NCI-H748 (cell line): ENCODE measurements around the gene DYNC2H1.

ENCODE experiments used
- DNase-seq: peaks from one replicate; lab custom pipeline; 2025; ENCODE audit not compliant: unreplicated experiment; lab: John Stamatoyannopoulos, UW

The DYNC2H1 gene

DNA sequence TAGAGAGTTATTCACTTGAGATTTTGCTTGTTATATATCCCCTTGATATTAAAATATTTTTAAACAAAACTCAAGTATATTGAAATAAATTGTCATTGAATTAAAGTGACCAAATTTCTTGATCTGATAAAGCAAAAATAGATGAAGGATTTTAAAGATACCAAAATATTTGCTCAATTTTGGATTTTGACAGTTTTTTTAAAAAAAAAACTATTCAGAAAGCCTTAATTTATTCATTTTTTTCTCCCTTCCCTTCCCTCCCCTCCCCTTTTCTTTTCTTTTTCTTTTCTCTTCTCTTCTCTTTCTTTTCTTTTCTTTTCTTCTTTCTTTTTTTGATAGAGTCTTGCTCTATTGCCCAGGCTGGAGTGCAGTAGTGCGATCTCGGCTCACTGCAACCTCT, 163.7 kb downstream of the DYNC2H1 start:
- no peak for DNase-seq

DNA sequence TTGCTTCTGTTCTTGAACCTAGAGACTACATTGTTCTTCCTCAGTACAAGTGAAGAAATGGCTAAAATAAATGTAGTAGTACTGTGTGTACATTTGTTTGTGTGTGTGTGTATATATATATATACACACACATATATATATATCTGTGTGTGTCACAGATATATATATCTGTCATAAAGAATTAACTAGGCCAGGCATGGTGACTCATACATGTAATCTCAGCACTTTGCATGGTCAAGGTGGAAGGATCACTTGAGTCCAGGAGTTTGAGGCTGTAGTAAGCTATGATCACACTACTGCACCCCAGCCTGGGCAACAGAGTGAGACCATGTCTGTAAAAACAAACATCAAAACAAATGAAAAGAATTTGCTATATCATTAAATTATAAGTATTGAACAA, 164.8 kb downstream of the DYNC2H1 start:
- DNase-seq, result no peak

DNA sequence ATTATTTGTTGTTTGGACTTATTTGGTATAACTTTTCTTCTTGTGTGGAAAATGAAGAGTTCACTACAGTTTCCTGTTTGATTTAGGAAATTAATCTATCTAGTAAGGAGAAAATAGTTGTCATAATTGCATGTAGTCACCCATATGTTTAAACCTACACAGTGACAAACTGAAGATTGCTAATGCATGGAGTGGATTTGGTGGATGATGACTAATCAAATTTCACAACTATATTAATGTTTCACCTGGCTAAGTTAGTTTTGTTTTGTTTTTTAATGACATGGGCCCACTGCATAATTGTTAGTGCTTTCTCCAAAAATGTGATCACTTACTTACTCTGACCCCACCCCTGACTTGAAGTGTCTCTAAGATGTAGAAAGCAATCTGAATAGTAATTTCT, 170.6 kb downstream of the DYNC2H1 start:
- no peak for DNase-seq

DNA sequence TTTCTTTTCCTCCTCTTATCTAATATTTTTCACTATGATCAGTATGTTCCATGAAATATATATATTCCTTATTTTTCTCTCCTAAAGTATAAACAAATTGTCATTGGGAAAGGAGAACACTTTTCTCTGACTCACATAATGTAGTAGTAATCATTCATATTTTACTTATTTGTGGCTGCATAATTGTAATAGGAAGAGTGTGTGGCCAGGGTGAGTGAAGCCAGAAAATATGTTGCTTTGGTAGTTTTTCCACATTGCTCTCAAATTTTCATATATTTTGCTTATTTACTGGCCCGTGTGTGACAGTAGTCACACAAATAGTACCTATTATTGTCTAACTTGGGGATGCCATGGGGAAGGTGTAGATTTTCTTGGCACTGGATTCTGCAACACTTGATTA, 172.1 kb downstream of the DYNC2H1 start:
- DNase-seq, result no peak

DNA sequence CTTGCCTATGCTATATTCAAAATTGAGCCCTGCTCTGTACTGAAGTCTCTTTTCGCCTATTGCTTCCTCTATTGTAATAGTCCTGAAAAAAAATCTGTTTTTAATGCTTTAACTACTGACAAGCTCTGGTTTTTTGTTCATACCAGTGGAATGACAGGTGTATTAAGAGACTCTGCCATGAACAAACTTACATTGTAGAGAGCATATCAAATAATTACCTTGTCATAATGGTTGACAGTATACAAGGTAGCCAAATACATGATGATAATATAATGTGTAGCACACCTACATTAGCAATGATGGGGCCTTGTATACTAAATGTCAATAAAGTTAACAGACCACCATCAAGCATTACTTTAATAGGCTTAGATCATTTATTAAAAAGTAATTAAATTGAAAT, 175.0 kb downstream of the DYNC2H1 start:
- DNase-seq, result no peak

DNA sequence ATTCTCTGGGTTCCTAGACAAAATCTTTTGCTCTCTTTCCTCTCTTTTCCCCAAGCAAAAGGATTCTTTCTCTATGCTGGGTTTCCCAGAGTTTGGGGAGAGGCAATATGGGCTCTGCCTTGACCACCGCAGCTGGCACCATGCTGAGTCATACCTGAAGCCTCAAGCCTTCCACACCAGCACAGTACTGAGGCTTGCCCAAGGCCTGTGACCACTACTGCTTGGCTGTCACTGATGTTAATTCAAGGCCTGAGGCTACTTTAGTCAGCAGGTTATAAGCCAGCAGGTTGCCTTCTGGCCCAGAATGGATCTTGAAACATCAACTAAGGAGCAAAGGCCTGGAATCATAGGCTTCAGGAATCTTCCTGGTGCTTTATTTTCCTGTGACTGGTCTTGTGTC, 185.3 kb downstream of the DYNC2H1 start:
- no peak for DNase-seq

DNA sequence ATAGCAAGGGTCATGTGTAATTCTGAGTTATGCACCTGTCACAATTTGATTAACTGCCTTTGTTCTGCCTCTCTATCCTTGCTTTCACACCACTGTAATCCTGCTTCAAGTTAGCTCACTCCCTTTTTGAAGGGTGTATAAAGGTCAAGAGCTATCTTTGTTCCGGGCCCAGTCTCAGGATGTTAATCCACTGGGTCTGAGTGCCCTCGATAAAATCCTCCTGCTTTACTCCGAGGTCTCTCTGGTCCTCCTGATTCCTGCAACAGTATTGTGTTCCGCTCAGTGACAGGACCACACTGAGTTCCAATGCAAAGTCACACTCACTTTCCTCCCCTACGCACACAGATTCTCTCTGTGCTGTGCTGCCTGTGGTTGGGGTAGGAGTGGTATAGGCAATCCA, 186.5 kb downstream of the DYNC2H1 start:
- DNase-seq, result no peak

DNA sequence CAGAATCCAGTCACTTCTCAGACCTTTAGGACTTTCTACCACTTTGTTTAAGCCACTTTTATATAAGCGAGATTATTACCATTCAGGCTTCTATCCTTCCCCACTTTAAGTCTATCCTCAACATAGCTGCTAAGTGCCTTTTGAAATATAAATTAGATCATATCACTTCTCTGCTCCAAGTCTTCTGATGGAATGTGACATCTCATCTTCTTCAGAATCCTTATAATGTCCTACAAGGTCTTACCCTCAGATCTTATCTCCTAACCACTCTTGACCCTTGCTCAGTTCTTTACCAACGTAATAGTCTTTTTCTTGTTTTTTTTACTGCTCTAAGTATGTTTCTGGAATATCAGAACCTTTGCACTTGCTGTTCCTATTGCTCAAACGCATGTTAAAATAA, 188.7 kb downstream of the DYNC2H1 start:
- DNase-seq, result no peak

DNA sequence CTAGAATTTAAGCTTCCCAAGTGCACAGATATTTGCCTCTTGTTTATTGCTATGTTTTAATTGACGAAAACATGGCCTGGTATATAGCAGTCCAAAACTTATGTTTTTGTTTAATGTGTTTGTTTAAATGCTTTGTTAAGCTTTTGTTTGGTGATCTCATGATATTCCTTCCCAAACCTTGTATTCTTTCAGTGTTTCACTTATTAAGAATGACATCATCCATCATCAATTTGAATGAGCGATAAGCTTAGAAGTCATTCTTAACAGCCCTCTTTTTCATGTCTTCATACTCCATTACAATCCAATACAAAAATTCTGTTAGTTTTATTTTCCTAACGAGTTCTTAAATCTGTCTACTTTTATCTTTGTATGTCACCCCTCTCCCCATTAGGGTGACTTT, 206.0 kb downstream of the DYNC2H1 start:
- DNase-seq, result no peak

DNA sequence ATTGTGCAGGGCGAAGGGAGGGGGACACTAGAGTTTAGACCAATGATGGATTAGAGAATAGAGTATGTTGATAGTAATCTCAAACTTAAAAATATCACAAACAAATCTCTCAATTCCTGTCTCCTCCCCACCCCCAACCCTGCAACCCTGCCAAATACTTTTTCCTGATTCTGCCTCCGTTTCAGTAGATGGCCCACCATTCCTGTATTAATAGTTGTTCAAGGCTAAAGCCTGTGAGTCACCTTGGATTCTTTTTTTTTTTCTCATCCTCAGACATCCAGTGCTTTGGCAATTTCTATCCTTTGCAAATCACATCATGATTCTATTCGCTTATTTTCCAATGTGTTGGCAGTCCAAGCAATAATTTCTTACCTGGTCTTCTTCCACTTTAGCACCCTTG, 207.9 kb downstream of the DYNC2H1 start:
- DNase-seq, result no peak

DNA sequence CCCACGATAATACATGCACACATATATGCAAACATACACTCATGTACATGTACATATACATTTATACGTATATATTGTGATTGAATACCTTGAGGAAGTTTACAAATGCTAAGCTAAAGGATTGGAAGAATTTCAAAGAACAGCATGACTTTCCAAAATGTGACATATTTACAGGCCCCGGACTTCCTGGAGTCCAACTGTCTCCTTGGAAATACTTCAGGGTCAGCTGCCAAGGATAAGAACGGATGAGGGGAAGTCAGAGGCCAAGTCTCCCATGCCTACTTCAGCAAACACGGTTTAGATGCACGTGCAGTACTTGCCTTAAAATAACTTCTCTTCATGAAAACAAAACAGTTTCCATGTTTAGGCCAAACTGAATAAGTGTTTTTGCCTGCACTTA, 213.6 kb downstream of the DYNC2H1 start:
- no peak for DNase-seq

DNA sequence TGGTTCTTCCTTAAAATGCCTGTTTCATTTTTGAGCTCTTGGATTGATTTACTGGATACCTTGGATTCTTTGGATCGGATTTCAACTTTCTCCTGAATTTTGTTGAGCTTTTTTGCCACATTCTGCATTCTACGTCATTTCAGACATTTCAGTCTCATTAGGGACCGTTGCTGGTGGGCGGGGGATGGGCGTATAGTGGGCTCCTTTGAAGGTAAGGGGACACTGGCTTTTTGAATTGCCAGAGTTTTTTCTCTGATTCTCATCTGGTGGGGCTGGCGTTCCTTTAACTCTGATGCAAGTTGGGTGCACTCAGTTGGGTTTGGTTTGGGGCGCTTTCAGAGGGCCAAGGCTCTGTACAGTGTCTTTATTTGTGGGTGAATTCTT, 216.5 kb downstream of the DYNC2H1 start:
- peak; percentile 23 for DNase-seq

DNA sequence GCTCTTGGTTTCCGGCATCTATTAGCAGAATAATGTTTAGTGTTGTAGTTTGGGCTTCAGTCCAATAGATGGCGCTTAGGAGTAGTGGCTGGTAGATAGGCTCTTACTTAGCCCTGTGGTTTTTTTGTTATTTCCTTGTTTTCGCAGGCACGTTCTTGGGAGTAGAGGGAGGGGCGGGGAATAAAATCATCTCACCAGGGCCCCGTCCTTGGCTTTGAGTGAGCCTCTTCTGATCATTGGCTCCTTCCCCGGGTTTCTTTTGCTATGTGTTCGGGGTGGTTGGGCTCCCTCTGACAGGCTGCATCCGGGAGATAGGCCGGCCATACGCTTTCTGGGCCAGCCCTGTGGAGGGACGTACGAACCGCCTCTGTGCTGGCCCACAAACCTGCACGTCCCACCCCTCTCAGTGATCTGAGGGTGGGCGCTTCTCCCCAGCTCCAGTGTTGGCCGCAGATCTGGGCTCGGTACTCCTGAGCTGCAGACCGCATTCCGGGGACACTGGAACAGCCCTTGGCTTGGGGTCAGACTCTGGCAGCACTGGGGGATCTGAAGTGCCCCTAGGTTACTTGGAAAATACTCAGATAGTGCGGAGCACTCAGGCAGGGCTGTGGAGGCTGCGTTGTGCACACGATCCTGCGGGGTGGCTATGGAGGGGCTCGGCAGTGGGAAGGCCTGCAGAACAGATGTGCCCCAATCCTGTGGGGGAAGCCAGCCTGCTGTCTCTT, 217.0 kb downstream of the DYNC2H1 start:
- DNase-seq, result peak; percentile 71

DNA sequence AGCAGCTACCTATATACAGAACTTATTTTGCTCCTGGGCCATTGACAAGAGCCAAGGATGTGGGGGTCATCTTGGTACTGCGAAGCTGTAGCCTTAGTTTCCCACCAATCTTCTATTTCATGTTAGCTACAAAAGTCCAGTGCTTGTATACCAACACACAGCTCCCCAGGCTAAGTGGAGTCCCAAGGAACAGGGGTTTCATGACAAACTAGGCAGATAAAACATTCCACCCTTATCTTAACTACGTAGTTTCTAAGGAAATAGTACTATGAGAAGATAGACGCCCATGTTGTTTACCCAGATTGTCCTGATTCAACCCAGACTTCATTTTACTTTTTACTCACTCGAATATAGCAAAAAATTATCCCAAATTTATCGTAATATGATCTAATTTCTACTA, 218.5 kb downstream of the DYNC2H1 start:
- no peak for DNase-seq

DNA sequence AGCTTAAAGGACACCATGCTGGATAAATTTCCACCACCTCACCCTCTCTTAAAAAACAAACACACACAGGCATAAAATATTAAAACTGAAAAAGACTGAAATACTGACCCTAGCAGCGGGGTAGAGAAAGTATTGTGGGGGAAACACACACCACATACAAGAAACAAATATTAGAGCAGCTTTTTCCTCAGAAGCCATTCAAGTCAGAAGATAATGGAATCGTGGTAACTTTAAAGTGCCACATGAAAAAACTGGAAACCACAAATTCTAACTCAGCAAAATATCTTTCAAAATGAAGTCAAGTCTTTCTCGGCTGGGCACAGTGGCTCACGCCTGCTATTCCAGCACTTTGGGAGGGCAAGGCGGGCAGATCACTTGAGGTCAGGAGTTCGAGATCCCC, 223.2 kb downstream of the DYNC2H1 start:
- DNase-seq, result no peak

DNA sequence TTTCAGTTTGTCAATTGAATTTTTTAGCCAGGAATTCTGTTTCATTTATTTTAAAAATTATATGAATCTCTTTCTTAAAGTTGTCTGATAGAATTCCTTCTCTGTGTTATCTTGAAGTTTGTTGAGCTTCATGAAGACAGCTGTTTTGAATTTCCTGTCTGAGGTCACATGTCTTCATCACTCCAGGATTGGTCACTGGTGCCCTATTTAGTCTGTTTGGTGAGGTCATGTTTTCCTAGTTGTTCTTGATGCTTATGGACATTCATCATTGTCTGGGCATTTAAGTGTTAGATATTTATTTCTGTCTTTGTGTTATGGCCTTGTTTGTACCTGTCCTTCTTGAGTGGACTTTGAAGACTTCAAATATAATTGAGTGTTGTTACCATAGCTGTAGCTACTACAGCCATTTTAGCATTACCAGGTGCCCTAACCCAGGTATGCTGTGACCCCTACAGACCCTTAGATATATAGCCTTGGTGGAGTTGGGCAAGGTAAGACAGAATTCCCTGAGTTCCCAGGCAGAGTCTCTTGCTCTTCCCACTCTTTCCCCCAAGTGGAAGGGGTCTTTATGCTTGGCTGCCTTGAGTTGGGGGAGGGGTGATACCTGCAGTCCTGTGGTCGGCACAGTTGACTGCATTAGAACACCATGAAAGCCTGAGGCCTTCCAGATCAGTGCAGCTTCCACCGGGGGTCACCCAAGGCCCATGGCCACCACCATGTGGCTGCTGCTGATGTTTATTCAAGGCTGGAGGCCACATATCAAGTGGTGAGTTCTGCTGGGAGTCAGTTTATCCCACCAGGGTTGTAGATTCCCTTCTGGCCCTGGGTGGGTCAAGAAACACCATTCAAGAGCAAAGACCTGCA, 229.6 kb downstream of the DYNC2H1 start:
- peak; percentile 3 for DNase-seq

DNA sequence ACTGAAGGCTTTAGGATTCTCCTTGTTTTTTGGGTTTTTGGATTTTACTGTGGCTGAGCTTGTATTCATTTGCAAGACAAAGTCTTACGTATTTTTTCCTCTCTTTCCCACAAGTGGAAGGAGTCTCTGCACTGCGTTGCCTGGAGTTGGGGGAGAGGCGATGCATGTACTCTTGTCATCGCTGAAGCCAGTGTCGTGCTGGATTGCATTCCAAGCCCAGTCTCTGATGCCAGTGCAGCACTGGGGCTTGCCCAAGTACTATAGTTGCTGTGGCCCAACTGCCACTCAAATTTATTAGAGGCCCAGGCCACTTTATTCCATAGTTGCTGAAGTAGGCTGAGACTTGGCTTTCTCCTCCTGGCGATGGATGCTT, 230.2 kb downstream of the DYNC2H1 start:
- no peak for DNase-seq

DNA sequence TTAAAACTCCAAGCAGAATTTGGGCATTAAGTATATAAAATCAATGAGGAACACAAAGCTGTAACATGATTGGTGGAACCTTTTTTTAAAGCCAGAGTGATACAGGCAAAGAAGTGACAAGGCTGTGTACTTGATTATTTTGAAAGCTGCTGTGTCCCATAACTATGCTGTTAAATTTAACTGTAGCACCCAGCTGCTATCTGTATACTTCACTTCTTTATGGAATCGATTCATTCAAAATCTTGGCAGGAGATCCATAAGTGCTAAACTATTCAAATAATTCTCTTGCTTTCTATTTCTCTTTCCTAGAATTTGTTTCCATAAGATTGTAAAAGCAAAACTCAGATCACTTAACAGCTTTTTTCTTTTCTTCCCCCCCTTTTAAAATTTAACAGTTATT, 231.7 kb downstream of the DYNC2H1 start:
- DNase-seq, result no peak

DNA sequence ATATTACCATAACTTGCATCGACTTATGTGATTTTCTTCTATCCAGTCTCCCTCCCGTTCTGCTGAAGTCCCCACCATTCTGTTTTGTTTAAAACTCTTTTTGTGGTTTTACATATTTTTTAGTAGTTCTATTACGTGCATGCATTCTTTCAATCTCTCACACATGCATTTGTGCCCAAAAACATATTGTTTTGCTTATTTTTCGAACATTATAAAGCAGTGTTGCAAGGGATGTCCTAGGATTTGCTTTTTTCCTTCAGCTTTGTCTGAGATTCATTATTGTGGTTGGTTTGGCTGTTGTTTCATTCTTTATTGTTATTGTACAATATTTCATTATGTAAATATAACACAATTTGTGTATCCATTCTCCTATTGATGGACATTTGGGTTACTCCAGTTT, 235.7 kb downstream of the DYNC2H1 start:
- DNase-seq, result no peak

DNA sequence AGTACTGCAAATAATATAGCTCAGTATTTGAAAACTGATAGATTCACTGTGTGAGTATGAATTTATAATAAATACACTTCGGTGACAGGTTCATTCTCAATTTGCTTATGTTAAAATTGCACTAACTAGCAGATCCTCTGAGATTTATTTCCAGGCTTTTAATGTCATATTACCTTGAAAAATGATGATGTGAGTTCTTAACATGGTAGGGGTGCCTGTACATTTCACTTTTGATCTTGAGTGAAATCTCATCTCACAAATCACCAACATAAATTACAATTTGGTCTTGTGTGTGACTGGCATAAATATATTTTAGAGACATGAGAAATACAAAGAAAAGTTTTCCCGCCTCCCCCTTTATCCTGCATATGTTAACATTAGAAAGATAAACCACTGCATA, 240.4 kb downstream of the DYNC2H1 start:
- DNase-seq, result no peak

DNA sequence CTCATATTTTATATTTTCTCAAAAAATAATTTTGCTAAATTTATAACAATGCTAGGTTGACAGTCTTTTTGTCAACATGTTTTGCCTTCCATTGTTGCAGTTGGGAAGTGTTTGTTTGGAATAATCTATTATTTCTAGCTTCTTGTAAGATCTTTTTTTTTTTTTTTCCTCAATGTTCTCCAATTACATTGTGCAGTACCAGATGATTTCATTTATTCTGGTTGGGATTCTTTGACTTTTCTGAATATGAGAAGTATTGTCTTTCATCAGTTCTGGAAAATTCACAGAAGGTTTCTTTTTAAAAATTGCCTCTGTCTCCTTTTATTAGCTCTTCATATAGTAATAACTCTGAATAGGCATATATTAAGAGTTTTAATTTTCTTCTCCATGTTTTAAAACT, 245.4 kb downstream of the DYNC2H1 start:
- DNase-seq, result no peak

DNA sequence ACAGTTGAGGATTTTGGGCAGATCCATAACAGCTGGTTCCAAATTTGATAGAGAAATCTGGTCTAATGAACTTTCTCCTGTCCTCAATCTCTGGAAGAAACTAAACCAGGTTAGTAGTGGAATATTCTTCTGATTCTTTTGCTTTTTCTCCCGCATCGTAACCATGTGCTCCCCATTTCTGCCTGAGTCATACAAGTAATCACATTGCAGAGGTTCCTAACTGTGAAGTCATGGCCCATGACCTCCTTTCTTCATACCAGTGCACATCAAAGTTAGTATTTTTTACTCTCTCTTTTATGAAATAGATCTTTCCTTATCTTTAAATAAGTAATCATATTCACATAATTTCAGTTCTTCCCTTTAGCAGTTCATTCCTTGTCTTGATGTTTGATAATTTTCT, 249.0 kb downstream of the DYNC2H1 start:
- no peak for DNase-seq

DNA sequence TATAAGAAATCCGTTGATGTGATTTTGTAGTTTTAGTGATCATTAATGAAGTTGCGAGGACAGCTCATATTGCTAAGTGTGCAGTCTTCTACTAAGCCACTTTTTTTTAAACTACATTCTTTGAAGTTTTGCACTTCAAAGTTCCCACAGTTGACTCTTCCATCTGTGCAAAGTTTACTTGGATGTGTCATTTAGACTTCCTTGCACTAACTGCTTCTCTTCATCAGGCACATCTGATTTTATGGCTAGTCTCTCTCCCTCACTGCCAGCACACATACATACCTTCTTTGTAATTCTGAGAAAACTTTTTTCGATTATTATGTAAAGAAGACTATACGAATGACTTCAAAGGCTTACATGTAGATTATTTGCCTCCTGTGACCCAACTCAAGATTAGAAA, 250.0 kb downstream of the DYNC2H1 start:
- no peak for DNase-seq
